GM18868 (cell line): ENCODE results near the gene TMEM18.

Experiments
- ATAC-seq: cut with Tn5 transposase; IDR thresholded peaks from one replicate; pipeline ENCODE4 v1.9.1; 2021; ENCODE audit warnings: mild to moderate bottlenecking, moderate library complexity; ENCODE audit not compliant: unreplicated experiment

TMEM18 gene

GRCh38 chr2:673615-674320 lies 3.4 kb downstream of the TMEM18 start:
- ATAC-seq, result no peak

GRCh38 chr2:673016-673415 lies 4.2 kb downstream of the TMEM18 start:
- no peak for ATAC-seq

DNA sequence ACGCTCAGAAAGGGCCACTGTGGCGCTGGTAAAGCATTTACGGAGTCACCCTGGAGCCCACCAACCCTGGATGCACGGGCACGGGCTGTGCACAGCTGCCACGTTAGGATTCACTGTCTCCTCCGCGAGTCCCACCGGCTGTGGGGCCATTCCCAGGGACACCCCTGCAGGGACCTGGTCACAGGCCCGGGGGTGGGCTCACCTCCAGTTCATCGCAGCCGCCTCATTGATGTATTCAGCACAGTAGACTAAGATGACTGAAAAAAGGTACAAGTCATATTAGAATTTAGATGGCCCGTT lies 4.7 kb downstream of the TMEM18 start:
- no peak for ATAC-seq

- no peak for ATAC-seq
These were observed 5.2 kb downstream of the TMEM18 start for GRCh38 chr2:671787-672605.

DNA sequence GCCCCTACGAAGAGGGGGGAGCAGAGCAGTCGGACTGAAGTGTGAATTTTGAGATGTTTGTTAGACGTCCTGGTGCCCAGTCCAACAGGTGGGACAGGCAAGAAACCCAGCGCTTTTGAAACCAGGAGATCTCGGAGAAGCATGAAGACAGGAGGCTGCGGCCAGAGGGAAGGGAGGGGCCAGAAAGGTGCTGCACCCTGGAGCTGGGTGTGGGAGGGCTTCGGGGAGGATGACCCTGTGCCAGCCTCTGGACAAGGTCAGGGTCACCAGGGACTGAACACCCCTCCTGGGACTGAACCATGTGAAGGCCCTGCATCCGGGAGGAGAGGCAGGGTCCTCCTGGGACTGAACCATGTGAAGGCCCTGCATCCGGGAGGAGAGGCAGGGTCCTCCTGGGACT lies 6.1 kb downstream of the TMEM18 start:
- no peak for ATAC-seq

- no peak for ATAC-seq
These were observed 6.6 kb downstream of the TMEM18 start for GRCh38 chr2:670637-671036.

- no peak for ATAC-seq
These were observed 7.9 kb downstream of the TMEM18 start for GRCh38 chr2:669323-669722.

DNA sequence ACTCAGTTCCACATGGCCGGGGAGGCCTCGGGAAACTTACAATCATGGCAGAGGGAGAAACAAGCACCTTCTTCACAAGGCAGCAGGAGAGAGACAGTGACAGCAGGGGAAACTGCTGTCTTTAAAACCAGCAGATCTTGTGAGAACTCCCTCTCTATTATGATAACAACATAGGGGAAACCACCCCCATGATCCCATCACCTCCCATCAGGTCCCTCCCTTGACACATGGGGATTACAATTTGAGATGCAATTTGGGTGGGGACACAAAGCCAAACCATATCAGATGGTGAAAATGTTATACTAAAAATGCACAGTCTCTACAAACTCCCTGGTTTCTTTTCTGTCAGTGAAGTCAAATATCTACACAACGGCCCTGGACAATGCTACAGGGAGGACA lies 9.2 kb downstream of the TMEM18 start:
- no peak for ATAC-seq

GRCh38 chr2:667332-667999 lies 9.7 kb downstream of the TMEM18 start:
- ATAC-seq, result peak; percentile 54

DNA sequence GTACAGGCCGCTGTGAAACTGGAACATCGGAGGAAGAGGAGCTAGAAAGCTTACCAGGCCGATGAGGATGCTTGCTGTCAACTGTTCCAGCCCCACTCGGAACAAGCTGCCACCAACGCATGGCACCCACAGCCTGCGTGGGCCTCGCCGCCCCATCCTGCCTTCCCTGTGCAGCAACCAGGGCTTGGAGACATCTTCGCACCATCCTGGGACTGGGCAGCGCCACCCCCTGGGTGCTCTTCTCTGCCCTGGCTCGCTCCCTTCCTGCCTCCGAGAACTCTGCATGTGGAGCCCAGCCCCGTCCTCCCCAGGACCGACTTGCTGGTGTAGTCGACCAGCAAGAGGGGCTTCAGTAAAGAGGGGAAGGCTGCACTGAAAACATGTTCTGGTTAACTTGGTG lies 10.8 kb downstream of the TMEM18 start:
- ATAC-seq, result no peak

- no peak for ATAC-seq
These were observed 11.7 kb downstream of the TMEM18 start for GRCh38 chr2:665340-666073.

GRCh38 chr2:664063-664462 lies 13.1 kb downstream of the TMEM18 start:
- ATAC-seq, result no peak

- no peak for ATAC-seq
These were observed 14.0 kb downstream of the TMEM18 start for GRCh38 chr2:663221-663620.

GRCh38 chr2:661360-661635 lies 15.9 kb downstream of the TMEM18 start:
- no peak for ATAC-seq

DNA sequence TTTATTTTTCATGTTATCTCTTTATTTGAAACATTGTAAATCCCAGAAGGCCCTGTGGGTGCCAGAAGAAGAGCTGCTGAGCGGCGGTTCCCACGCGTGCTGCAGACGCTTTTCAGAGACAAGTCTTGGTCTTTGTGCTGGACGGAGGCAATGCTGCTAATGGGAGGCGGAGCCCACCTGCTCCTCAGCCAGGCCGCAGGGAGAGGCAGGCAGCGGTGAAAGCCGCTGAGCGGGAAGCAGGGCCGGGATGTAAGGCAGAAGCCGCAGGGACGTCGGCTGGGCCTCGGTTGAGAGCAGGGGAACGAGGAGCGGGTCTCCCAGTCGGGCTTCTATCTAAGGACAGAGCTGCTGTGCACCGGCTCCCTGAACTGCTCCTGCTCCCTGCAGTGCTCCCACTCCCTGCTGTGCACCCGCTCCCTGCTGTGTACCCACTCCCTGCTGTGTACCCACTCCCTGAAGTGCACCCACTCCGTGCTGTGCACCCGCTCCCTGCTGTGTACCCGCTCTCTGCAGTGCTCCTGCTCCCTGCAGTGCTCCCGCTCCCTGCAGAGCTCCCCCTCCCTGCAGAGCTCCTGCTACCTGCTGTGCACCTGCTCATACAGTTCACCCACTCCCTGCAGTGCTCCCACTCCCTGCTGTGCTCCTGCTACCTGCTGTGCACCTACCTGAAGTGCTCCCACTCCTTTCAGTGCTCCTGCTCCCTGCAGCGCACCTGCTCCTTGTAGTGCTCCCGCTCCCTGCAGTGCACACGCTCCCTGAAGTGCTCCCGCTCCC lies 16.4 kb downstream of the TMEM18 start:
- ATAC-seq, result no peak

DNA sequence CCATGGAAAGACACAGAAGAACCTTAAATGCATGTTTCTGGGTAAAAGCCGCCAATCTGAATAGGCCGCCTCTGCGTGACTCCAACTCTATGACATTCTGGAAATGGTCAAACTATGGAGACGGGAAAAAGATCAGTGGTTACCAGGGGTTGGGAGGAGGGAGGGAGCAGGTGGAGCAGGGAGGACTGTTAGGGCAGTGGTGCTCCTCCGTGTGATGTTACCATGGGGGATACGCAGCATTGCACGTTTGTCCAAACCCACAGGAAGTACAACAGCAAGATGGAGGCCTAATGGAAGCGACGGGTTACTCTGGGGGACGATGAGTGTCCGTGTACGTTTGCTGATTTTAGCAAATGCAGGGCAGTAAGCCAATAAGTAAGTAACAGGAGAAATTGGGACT lies 17.2 kb downstream of the TMEM18 start:
- no peak for ATAC-seq

DNA sequence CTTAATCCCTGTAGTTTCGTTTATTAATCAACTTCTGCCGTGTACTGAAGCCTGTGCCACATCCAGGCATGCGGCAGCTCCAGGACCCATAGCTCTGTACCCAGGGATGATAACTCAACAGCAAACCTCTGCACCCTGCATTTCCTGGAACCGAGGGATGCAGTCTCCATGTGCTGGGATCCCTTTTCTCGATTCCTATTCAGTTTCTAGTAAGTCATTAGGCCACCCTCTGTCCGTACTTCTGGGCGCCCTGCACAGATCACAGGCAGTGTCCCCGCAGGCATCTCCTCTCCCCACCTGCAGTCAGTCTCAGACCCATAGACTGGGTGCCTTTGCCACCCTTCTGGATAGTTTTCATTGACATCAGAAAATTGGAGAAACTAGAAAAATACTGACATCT lies 18.8 kb downstream of the TMEM18 start:
- ATAC-seq, result no peak

- ATAC-seq, result no peak
These were observed 19.4 kb downstream of the TMEM18 start for GRCh38 chr2:657766-658165.

GRCh38 chr2:656676-657075 lies 20.5 kb downstream of the TMEM18 start:
- ATAC-seq, result no peak

DNA sequence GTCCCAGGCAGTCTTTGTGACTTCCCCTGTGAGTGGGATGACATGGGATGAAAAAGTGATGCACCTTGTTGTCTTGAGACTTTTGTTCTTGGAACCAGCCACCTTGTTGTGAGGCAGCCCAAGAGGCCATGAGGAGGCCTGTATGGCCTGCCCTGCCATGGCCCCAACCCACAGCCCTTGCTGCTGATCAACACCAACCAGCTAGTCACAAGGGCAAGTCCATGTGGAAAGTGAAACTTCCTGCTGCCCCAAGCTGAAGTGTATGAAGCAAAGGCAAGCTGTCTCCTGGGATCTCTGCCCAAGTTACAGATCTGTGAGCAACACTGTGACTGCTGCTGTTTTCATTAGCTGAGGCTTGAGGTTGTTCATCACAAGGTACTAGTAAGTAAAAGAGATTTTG lies 21.6 kb downstream of the TMEM18 start:
- no peak for ATAC-seq

- no peak for ATAC-seq
These were observed 22.3 kb downstream of the TMEM18 start for GRCh38 chr2:654896-655295.
